Fibroblast of the aortic adventitia (primary cell): ENCODE results near the gene FCER1A. TPM values are rescaled to one million over a fixed set of nuclear protein-coding genes. Genes with fewer than 3 reads are reported as not detected.
"Not testable (repeated sequence)": the region's sequence is repeated elsewhere in the genome, so short reads cannot be mapped to it uniquely, and the experiment has no call there.

Experiments
- DNase-seq: peaks from one replicate; pipeline ENCODE4 v3.0.0-alpha.2; 2010; ENCODE audit warnings: low read depth
- H3K4me3 ChIP-seq: 2 replicates; pipeline ENCODE4 v1.5.1; 2011; ENCODE audit warnings: low read depth, mild to moderate bottlenecking, control low read depth, low read length, moderate library complexity
- CTCF ChIP-seq: IDR thresholded peaks from 2 replicates; pipeline ENCODE4 v1.5.1; 2011; ENCODE audit warnings: mild to moderate bottlenecking, low read length, control low read depth, inconsistent platforms; ENCODE audit not compliant: insufficient read depth
- total RNA-seq: library from RNA; depleted of rRNA; stranded (reverse); fragments of >200 nt; gene quantifications from 2 replicates; pipeline ENCODE4 v1.2.3, GENCODE V29; 2012; ENCODE audit warnings: low replicate concordance

Gene FCER1A
- total RNA-seq, 1 donor = not detected

- no peak for TF ChIP-seq CTCF
- DNase-seq = no peak
- H3K4me3 ChIP-seq = no peak overlapping the region
Measured at GRCh38 chr1:159339536-159339935, 37.4 kb downstream of the FCER1A start.

GRCh38 chr1:159341736-159342135, 39.6 kb downstream of the FCER1A start:
- no peak overlapping the region for H3K4me3 ChIP-seq
- no peak for TF ChIP-seq CTCF
- DNase-seq = no peak

GRCh38 chr1:159342761-159343425, 40.8 kb downstream of the FCER1A start:
- no peak for DNase-seq
- no peak overlapping the region for H3K4me3 ChIP-seq
- no peak for TF ChIP-seq CTCF

- DNase-seq, H3K4me3 ChIP-seq: not testable (repeated sequence)
Measured at GRCh38 chr1:159349374-159349773, 47.2 kb downstream of the FCER1A start.

GRCh38 chr1:159352436-159352835, 50.3 kb downstream of the FCER1A start:
- DNase-seq = no peak
- no peak for TF ChIP-seq CTCF
- H3K4me3 ChIP-seq = no peak overlapping the region

Other genes with a start within 250 kb of the FCER1A start
- not detected in 2 replicates for gene AIM2, start 225.6 kb upstream of the FCER1A start, total RNA-seq
- gene CADM3, start 130.7 kb upstream of the FCER1A start, total RNA-seq = 6.0 TPM in 1 of 2 replicates, not detected in the other
- gene ACKR1, start 97.5 kb upstream of the FCER1A start, total RNA-seq = not detected in 2 replicates
- not detected in 2 replicates for gene OR10J4, start 129.9 kb downstream of the FCER1A start, total RNA-seq
- gene OR10J1, start 137.4 kb downstream of the FCER1A start, total RNA-seq = not detected in 2 replicates
- not detected in 2 replicates for gene OR10J5, start 233.7 kb downstream of the FCER1A start, total RNA-seq